Measurements from ENCODE around the gene CD74.

CD74 gene

DNA sequence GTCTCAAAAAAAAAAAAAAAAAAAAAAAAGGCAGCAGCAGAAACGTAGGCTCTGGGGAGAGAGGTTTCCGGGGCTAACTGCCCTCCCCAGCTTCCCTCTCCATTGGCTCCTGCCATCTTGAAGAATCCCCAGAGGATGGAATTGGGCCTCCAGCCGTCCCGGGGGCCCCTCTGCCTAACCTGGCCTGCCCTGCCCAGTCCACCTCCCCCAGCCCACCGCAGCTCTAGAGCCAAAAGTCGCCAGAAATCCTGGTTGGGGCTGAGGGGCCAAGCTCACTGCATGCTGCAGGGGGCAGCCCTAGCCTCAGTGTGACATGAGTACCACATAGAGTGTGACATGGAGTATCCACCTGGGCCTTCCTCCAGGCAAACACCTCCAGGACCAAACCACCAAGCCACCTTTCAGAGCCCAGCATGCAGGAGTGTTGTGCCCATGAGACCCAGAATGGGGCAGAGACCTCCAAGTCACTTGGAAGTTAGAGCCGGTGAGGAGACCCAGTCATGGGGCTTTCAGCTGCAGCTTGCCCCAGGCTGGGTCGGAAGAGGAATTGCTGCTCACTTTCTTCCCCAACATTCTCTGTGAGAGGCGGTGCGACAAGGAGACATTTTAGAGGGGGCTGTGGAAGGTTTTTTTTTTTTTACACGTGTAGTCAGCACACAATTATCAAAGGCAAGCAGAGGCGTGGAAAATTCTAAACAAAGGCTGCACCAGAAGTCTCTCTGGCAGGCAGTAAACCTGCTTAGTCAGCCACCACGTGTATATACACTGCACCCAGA lies 17.6 kb downstream of the CD74 start:
- TF ChIP-seq, protein P1, sequence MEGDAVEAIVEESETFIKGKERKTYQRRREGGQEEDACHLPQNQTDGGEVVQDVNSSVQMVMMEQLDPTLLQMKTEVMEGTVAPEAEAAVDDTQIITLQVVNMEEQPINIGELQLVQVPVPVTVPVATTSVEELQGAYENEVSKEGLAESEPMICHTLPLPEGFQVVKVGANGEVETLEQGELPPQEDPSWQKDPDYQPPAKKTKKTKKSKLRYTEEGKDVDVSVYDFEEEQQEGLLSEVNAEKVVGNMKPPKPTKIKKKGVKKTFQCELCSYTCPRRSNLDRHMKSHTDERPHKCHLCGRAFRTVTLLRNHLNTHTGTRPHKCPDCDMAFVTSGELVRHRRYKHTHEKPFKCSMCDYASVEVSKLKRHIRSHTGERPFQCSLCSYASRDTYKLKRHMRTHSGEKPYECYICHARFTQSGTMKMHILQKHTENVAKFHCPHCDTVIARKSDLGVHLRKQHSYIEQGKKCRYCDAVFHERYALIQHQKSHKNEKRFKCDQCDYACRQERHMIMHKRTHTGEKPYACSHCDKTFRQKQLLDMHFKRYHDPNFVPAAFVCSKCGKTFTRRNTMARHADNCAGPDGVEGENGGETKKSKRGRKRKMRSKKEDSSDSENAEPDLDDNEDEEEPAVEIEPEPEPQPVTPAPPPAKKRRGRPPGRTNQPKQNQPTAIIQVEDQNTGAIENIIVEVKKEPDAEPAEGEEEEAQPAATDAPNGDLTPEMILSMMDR (conservative IDR thresholded peaks at IDR 0.05; ENCODE audit: low read depth, low read length): no peak
- no peak for DNase-seq (ENCODE audit: low read depth)
- no peak overlapping the region for H3K4me3 ChIP-seq (ENCODE audit: low read length)

DNA sequence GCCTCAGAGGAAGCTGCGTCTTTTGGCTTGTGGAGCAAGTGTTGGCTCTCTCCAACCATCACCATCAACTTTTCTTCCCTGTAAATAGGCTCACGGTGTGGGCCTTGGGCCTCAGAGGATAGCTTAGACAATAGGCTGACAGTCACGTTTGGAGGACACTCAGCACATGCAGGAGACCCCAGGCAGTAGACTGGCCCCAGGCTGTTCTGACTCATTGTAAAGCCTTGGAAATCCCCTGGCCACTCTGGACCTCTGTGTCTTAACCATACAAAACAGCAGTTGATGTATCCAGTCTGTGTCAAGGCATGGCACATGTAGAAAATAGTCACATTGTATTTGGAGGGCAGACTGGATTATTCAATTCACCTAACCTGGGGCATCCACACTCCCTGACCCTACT lies 18.6 kb downstream of the CD74 start:
- H3K4me3 ChIP-seq (ENCODE audit: low read length): no peak overlapping the region
- no peak for DNase-seq (ENCODE audit: low read depth)
- TF ChIP-seq, protein P1 (conservative IDR thresholded peaks at IDR 0.05; ENCODE audit: low read depth, low read length): no peak

DNA sequence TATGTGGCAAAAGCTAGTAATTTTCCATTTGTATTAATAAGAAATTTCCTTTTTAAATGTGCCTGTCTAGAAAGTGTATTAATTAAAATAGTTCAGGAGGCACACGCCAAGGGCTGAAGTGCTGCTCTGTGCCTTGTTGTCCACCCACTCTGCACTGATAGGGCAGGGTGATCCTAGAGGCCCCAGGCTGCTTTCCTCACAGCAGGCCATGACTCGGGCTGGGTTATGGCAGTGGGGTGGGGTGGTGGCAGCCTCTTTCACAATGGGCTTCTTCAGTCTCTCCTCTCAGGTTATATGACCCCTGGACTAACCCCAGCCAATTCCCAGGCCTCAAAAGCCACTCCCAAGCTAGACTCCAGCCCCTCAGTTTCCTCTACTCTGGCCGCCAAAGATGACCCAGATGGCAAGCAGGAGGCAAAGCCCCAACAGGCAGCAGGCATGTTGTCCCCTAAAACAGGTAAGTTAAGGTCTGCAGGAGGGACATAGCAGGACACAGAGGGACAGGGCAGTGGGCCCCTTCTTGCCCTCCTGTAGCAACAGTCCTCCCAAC lies 19.5 kb downstream of the CD74 start:
- no peak overlapping the region for H3K4me3 ChIP-seq (ENCODE audit: low read length)
- TF ChIP-seq, protein P1 (conservative IDR thresholded peaks at IDR 0.05; ENCODE audit: low read depth, low read length): no peak

DNA sequence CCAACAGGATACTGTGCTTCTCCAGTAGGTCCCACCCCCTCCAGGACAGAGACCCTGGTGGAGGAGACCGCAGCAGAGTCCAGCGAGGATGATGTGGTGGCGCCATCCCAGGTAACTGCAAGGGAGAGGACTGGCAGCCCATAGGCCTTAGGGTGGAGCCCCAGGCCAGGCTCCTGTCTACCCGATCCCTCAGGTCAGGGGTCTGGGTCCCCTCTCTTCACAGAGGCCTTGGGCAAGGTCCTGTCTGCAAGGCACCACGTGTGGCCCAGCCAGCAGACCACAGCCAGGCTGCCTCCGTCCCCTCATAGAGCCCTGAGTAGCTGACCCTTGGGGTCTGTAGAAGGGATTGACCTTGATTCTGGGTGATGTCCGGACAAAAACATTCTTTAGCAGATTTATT lies 20.0 kb downstream of the CD74 start:
- TF ChIP-seq, protein P1 (conservative IDR thresholded peaks at IDR 0.05; ENCODE audit: low read depth, low read length): no peak
- DNase-seq (ENCODE audit: low read depth): no peak
- no peak overlapping the region for H3K4me3 ChIP-seq (ENCODE audit: low read length)

More for the DNA sequence above, 19.5 kb downstream of the CD74 start:
- DNase-seq (ENCODE audit: low read depth): no peak

DNA sequence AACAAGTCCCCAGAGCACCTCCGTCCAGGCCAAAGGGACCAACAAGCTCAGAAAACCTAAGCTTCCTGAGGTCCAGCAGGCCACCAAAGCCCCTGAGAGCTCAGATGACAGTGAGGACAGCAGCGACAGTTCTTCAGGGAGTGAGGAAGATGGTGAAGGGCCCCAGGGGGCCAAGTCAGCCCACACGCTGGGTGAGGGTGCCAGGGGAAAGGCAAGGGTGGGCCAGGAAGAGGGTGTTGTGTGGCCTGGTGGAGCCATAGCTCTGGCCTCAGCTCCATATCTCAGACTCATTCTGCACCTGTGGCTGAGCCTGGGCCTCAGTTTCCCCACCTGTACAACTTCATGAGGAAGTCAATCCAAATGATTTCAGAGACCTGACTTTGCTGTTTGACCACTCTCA lies 20.7 kb downstream of the CD74 start:
- TF ChIP-seq, protein P1 (conservative IDR thresholded peaks at IDR 0.05; ENCODE audit: low read depth, low read length): no peak
- no peak for DNase-seq (ENCODE audit: low read depth)
- no peak overlapping the region for H3K4me3 ChIP-seq (ENCODE audit: low read length)

DNA sequence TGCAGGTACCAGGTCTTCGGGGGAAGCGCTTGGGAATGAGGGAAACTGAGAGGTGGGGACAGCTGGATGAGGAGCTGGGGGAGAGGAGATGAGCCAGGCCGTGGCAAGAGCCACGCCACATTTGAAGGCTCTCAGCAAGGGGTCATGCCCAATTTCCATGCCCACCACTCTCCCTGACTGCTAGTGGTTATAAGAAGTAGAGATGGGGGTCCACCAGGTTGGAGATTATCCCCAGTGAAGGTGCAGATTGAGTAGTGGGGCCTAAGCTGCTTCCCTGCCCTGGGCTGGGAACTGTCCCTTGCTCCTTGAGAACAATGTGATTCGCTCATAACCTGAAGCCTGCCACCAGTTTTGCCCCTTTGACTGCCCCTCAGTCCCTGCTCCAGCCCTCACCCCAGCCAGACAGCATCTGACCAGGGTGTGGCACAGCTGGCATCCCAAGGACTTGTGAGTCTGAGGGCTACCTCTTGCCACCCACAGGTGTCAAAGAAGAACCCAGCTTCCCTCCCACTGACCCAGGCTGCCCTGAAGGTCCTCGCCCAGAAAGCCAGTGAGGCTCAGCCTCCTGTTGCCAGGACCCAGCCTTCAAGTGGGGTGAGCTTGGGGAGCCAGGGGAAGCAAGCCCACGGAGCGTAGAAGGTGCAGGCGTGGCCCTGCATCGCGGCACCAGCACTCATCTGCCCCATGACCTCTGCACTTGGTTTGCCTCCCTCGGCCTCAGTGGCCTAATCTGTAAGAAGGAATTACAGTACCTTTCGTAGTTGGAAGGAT lies 21.5 kb downstream of the CD74 start:
- H3K4me3 ChIP-seq (ENCODE audit: low read length): no peak overlapping the region
- DNase-seq (ENCODE audit: low read depth): no peak
- TF ChIP-seq, protein P1 (conservative IDR thresholded peaks at IDR 0.05; ENCODE audit: low read depth, low read length): no peak
